H1 (cell line): Measurements from ENCODE around the gene HIC1. TPM values are rescaled to one million over a fixed set of nuclear protein-coding genes. Genes with fewer than 3 reads are reported as not detected.

ENCODE experiments used
- CTCF ChIA-PET: fragments of 300-600 bp; sonication (Branson Sonifier 250); formaldehyde crosslinking; loops from one replicate; lab custom pipeline; 2021; ENCODE audit not compliant: partially characterized antibody; lab: Charles Lee
- POLR2A ChIA-PET: fragments of 300-600 bp; sonication (Branson Sonifier 250); formaldehyde crosslinking; loops from one replicate; lab custom pipeline; 2021; ENCODE audit warnings: inconsistent platforms; ENCODE audit not compliant: partially characterized antibody; lab: Charles Lee
- DNase-seq, 2 experiments: peaks; one replicate each; pipeline versions ENCODE4 v3.0.0 to v3.0.0-alpha.2; 2010 to 2022; ENCODE audit warnings: low spot score in 2 of 2, low read depth in 1 of 2, mixed read lengths in 1 of 2
- FAIRE-seq: peaks from 2 replicates; lab custom pipeline; 2011; peaks lifted over from hg19 to GRCh38; lab: Jason Lieb, UNC
- H2AFZ ChIP-seq: 2 replicates; pipeline ENCODE4 v1.8.1; 2012; ENCODE audit warnings: low read length, inconsistent platforms
- H2AK5ac ChIP-seq: 2 replicates; pipeline ENCODE4 v1.6.1; 2013; ENCODE audit warnings: low read depth, low read length
- H2BK120ac ChIP-seq: replicated peaks from 2 replicates; pipeline ENCODE3; 2013; ENCODE audit warnings: low read depth, low read length, inconsistent platforms
- H2BK12ac ChIP-seq: 2 replicates; pipeline ENCODE4 v1.6.1; 2013; ENCODE audit warnings: low read depth, low read length
- H2BK15ac ChIP-seq: 2 replicates; pipeline ENCODE4 v1.6.1; 2013; ENCODE audit warnings: low read length
- H2BK20ac ChIP-seq: 2 replicates; pipeline ENCODE4 v1.6.1; 2013; ENCODE audit warnings: low read length
- H2BK5ac ChIP-seq: 2 replicates; pipeline ENCODE4 v1.6.1; 2013; ENCODE audit warnings: low read depth, low read length
- H3K14ac ChIP-seq: 2 replicates; pipeline ENCODE4 v1.6.1; 2013; ENCODE audit warnings: inconsistent platforms; ENCODE audit not compliant: insufficient read length
- H3K18ac ChIP-seq: 2 replicates; pipeline ENCODE4 v1.6.1; 2013; ENCODE audit warnings: low read length; ENCODE audit errors: extremely low read depth
- H3K23ac ChIP-seq: 2 replicates; pipeline ENCODE4 v1.6.1; 2013; ENCODE audit warnings: inconsistent platforms; ENCODE audit not compliant: insufficient read length
- H3K23me2 ChIP-seq: 2 replicates; pipeline ENCODE4 v1.6.1; 2013; ENCODE audit warnings: low read depth, low read length
- H3K27ac ChIP-seq: 2 replicates; pipeline ENCODE4 v1.6.1; 2011; ENCODE audit warnings: low read depth, low read length, inconsistent platforms
- H3K27me3 ChIP-seq, 4 experiments: replicated peaks in 1 of 4; 1 replicate in 1 of 4; 2 replicates in 3 of 4; pipeline versions ENCODE4 v1.6.1 to v1.8.1; 2011 to 2013; ENCODE audit warnings: low read length in 3 of 4, mild to moderate bottlenecking in 3 of 4, inconsistent platforms in 2 of 4, mixed read lengths in 2 of 4, moderate library complexity in 1 of 4; ENCODE audit not compliant: control insufficient read depth in 3 of 4, insufficient read depth in 3 of 4; ENCODE audit errors: extremely low read depth in 1 of 4
- H3K36me3 ChIP-seq, 4 experiments: 2 replicates each; pipeline versions ENCODE4 v1.6.1 to v1.8.1; 2011 to 2013; ENCODE audit warnings: mild to moderate bottlenecking in 4 of 4, low read length in 3 of 4, moderate library complexity in 2 of 4, control low read depth in 1 of 4, inconsistent platforms in 1 of 4; ENCODE audit not compliant: insufficient read depth in 4 of 4, control insufficient read depth in 2 of 4
- H3K4ac ChIP-seq: replicated peaks from 2 replicates; pipeline ENCODE3; 2013; ENCODE audit warnings: low read length, low read depth, mixed read lengths, inconsistent platforms; ENCODE audit not compliant: insufficient read length
- H3K4me1 ChIP-seq, 4 experiments: replicated peaks in 1 of 4; 1 replicate in 1 of 4; 2 replicates in 3 of 4; pipeline versions ENCODE4 v1.6.1 to v1.8.1; 2011 to 2013; ENCODE audit warnings: low read length in 3 of 4, inconsistent platforms in 2 of 4, mixed read lengths in 1 of 4; ENCODE audit not compliant: insufficient read depth in 4 of 4, control insufficient read depth in 3 of 4
- H3K4me2 ChIP-seq, 2 experiments: 2 replicates each; pipeline versions ENCODE4 v1.6.1 to v1.8.1; 2011 to 2013; ENCODE audit warnings: low read depth in 2 of 2, low read length in 2 of 2, control low read depth in 1 of 2, inconsistent platforms in 1 of 2, mild to moderate bottlenecking in 1 of 2; ENCODE audit not compliant: insufficient read depth in 1 of 2
- H3K4me3 ChIP-seq, 4 experiments: fragments of 200-600, 300-600 bp in 1 of 4; sonication (generic), shearing (Covaris generic), sonication (Bioruptor Twin) in 1 of 4; 2 replicates each; pipeline versions ENCODE4 v1.5.1 to v1.8.1; 2011 to 2016; ENCODE audit warnings: low read length in 4 of 4, low read depth in 3 of 4, control low read depth in 2 of 4, inconsistent platforms in 2 of 4, mild to moderate bottlenecking in 2 of 4, mixed read lengths in 1 of 4, moderate library complexity in 1 of 4; ENCODE audit not compliant: insufficient read depth in 2 of 4; ENCODE audit errors: extremely low read depth in 1 of 4
- H3K56ac ChIP-seq: replicated peaks from 2 replicates; pipeline ENCODE3; 2013; ENCODE audit warnings: low read depth, mild to moderate bottlenecking, mixed read lengths, low read length, inconsistent platforms; ENCODE audit not compliant: insufficient read length
- H3K79me1 ChIP-seq: 2 replicates; pipeline ENCODE4 v1.6.1; 2013; ENCODE audit warnings: low read depth, low read length, control low read depth
- H3K79me2 ChIP-seq, 2 experiments: 2 replicates each; pipeline versions ENCODE4 v1.6.1 to v1.8.1; 2012 to 2013; ENCODE audit warnings: low read length in 2 of 2, mild to moderate bottlenecking in 2 of 2, inconsistent platforms in 1 of 2; ENCODE audit not compliant: insufficient read depth in 2 of 2, control insufficient read depth in 1 of 2
- H3K9ac ChIP-seq, 4 experiments: replicated peaks in 1 of 4; 1 replicate in 1 of 4; 2 replicates in 3 of 4; pipeline versions ENCODE4 v1.6.1 to v1.8.1; 2011 to 2013; ENCODE audit warnings: low read depth in 3 of 4, low read length in 3 of 4, control low read depth in 2 of 4, mild to moderate bottlenecking in 2 of 4, moderate library complexity in 2 of 4, inconsistent platforms in 1 of 4; ENCODE audit errors: extremely low read depth in 1 of 4
- H3K9me3 ChIP-seq, 2 experiments: 2 replicates each; pipeline versions ENCODE4 v1.6.1 to v1.8.1; 2012 to 2013; ENCODE audit warnings: mild to moderate bottlenecking in 2 of 2, moderate library complexity in 2 of 2, control low read depth in 1 of 2, inconsistent platforms in 1 of 2, low read depth in 1 of 2, low read length in 1 of 2, mixed read lengths in 1 of 2; ENCODE audit not compliant: insufficient read depth in 2 of 2
- H4K20me1 ChIP-seq, 2 experiments: replicated peaks in 1 of 2; 2 replicates each; pipeline versions ENCODE3 to v1.8.1; 2011 to 2013; ENCODE audit warnings: inconsistent platforms in 2 of 2, low read length in 2 of 2, mild to moderate bottlenecking in 1 of 2; ENCODE audit not compliant: insufficient read depth in 2 of 2, control insufficient read depth in 1 of 2
- H4K5ac ChIP-seq: 2 replicates; pipeline ENCODE4 v1.6.1; 2013; ENCODE audit warnings: low read length, low read depth, mixed read lengths, inconsistent platforms; ENCODE audit not compliant: insufficient read length
- H4K8ac ChIP-seq: 2 replicates; pipeline ENCODE4 v1.8.0; 2013; ENCODE audit warnings: mild to moderate bottlenecking, moderate library complexity, low read length, inconsistent platforms; ENCODE audit not compliant: insufficient read depth; ENCODE audit errors: extremely low read depth
- H4K91ac ChIP-seq: replicated peaks from 2 replicates; pipeline ENCODE3; 2013; ENCODE audit warnings: low read length, mixed read lengths, inconsistent platforms; ENCODE audit not compliant: insufficient read length
- ASH2L ChIP-seq: fragments of 200-600, 300-600 bp; sonication (generic); IDR thresholded peaks from one replicate; pipeline ENCODE4 v1.7.1; 2017; ENCODE audit warnings: low read length
- ATF3 ChIP-seq: IDR thresholded peaks from 2 replicates; pipeline ENCODE4 v1.6.1; 2011; ENCODE audit warnings: low read depth, mild to moderate bottlenecking, low read length; ENCODE audit not compliant: insufficient read depth
- CTBP2 ChIP-seq: IDR thresholded peaks from 2 replicates; pipeline ENCODE4 v1.7.0; 2011; ENCODE audit warnings: borderline replicate concordance, mild to moderate bottlenecking, moderate library complexity, mixed read lengths, low read length; ENCODE audit not compliant: insufficient read depth, insufficient read length
- SIN3A ChIP-seq, 2 experiments: IDR thresholded peaks in 1 of 2; conservative IDR thresholded peaks in 1 of 2; 2 replicates each; pipeline ENCODE4 v1.6.1; 2011 to 2012; ENCODE audit warnings: low read length in 2 of 2, improper control_type of control experiment in 1 of 2, low read depth in 1 of 2, mild to moderate bottlenecking in 1 of 2
- SUZ12 ChIP-seq: fragments of 200-600 bp; sonication (generic); IDR thresholded peaks from 2 replicates; pipeline ENCODE4 v1.6.1; 2012; ENCODE audit warnings: mild to moderate bottlenecking, inconsistent platforms, low read length, moderate library complexity, mixed read lengths
- ZNF274 ChIP-seq: IDR thresholded peaks from 2 replicates; pipeline ENCODE4 v1.7.0; 2012; ENCODE audit warnings: low read length, borderline replicate concordance; ENCODE audit errors: extremely low read depth
- WGBS, 2 experiments: shearing (Covaris generic) in 1 of 2; methylation state at CpG; one replicate each; pipeline versions ENCODE4 v1.1.6 to v1.1.7; 2013 to 2015; ENCODE audit warnings: low lambda C conversion rate in 2 of 2, mixed read lengths in 2 of 2, inconsistent platforms in 1 of 2, low coverage in 1 of 2, missing lambda C conversion rate in 1 of 2; ENCODE audit not compliant: insufficient replicate concordance in 2 of 2, insufficient coverage in 1 of 2, insufficient read length in 1 of 2; ENCODE audit errors: extremely low coverage in 1 of 2, missing lambda C conversion rate in 1 of 2; 5-methylcytosine and 5-hydroxymethylcytosine counted together
- polyA plus RNA-seq, 7 experiments: library from polyadenylated mRNA; depleted of rRNA in 3 of 7; stranded (reverse) in 5 of 7; unstranded in 2 of 7; fragments of >200 nt in 5 of 7; fragments of 200-250 nt in 2 of 7; gene quantifications; 1 replicate in 5 of 7; 2 replicates in 1 of 7; 4 replicates in 1 of 7; pipeline versions ENCODE4 v1.2.1 to v1.2.3, GENCODE V29; 2011 to 2013; ENCODE audit warnings: missing spikeins in 2 of 7, mixed read lengths in 2 of 7
- total RNA-seq: library from RNA; stranded (reverse); fragmentation: NEBNext Ultra II Directional; extraction: Animal tissue kit (Norgen Biotek cat#: 25700); gene quantifications from 2 replicates; pipeline ENCODE4 v1.2.1, GENCODE V29; 2021

The HIC1 gene
- total and polyA plus RNA-seq, 2 of the 8 experiments (the other 6 are each of a cell fraction or from before 2014, with no cell fraction given), result 0.06 to 0.09 TPM

- FAIRE-seq, result no peak
- 87% methylated on average over 15 of the region's 15 CpGs; no CpG with 5 or more reads in 1 of the 2 experiments for WGBS, 2 experiments
- TF ChIP-seq SIN3A (conservative IDR thresholded peaks at IDR 0.05 in 1 of 2, IDR thresholded peaks at IDR 0.05 in 1 of 2; ENCODE audit: low read depth in 1 of 2, low read length in 2 of 2), result no peak
- no peak for TF ChIP-seq ZNF274
- no peak for TF ChIP-seq CTBP2
- TF ChIP-seq ATF3, result no peak
- TF ChIP-seq SUZ12, result no peak
- no peak for TF ChIP-seq ASH2L
Observed at GRCh38 chr17:2008332-2009126, 46.4 kb upstream of the HIC1 start.

More at GRCh38 chr17:2008332-2009126, 46.4 kb upstream of the HIC1 start:
- Histone ChIP-seq H2BK5ac (no peak overlapping the region), H3K4ac (no peak overlapping the region), H3K23ac (no peak overlapping the region), H3K79me1 (no peaks in the 10 kb centered on the region), H3K4me1 (peaks cover 0 to 13% (median 2%) of the 10 kb centered on the region in 4 experiments; a peak in 2 of 7 replicates), H2AFZ (no peak overlapping the region), H2BK15ac (no peak overlapping the region), H2AK5ac (no peak overlapping the region), H3K27ac (no peak overlapping the region), H3K23me2 (no peaks in the 10 kb centered on the region), H2BK20ac (no peak overlapping the region), H3K9me3 (no peaks in the 10 kb centered on the region), H4K5ac (no peak overlapping the region), H4K8ac (no peak overlapping the region), H3K4me3 (no peak overlapping the region), H3K4me2 (no peak overlapping the region), H3K18ac (no peak overlapping the region), H4K91ac (no peak overlapping the region), H3K14ac (no peak overlapping the region), H3K36me3 (no peaks in the 10 kb centered on the region), H4K20me1 (no peaks in the 10 kb centered on the region), H3K56ac (no peak overlapping the region), H2BK120ac (no peak overlapping the region), H2BK12ac (0 out of 2 replicates have a peak overlapping the region, but pooled peaks have one; percentile 4), H3K79me2 (no peaks in the 10 kb centered on the region), H3K9ac (no peak overlapping the region), H3K27me3 (peaks cover 0 to 4% (median 3%) of the 10 kb centered on the region in 4 experiments; a peak in 3 of 7 replicates)
- POLR2A ChIA-PET, result interaction anchor here (0.7 kb wide), 1 partner anchor 98 kb away, joined by 4 read pairs; no protein-coding TSS in a partner anchor
- no peak for DNase-seq
- CTCF ChIA-PET, result interaction anchor here (1.4 kb wide), 1 partner anchor 78 kb away, joined by 3 read pairs; no protein-coding TSS in a partner anchor
